Keratinocyte (primary cell): Measurements from ENCODE around the gene GPR137. TPM values are rescaled to one million over a fixed set of nuclear protein-coding genes. Genes with fewer than 3 reads are reported as not detected.
A peak's percentile ranks its signal among the peaks of the same experiment; 100 is the strongest.
"Not testable (repeated sequence)": the region's sequence is repeated elsewhere in the genome, so short reads cannot be mapped to it uniquely, and the experiment has no call there.

ENCODE experiments used
- DNase-seq: peaks from one replicate; pipeline ENCODE4 v3.0.0-alpha.2; 2011; ENCODE audit warnings: low read depth, missing footprints, low spot score
- FAIRE-seq: peaks from 2 replicates; lab custom pipeline; 2011; peaks lifted over from hg19 to GRCh38; lab: Jason Lieb, UNC
- H2AFZ ChIP-seq: 2 replicates; pipeline ENCODE4 v1.6.0; 2012; ENCODE audit warnings: low read length, control low read depth, inconsistent platforms; ENCODE audit not compliant: control insufficient read depth
- H3K27ac ChIP-seq: 2 replicates; pipeline ENCODE4 v1.5.1; 2011; ENCODE audit warnings: low read length; ENCODE audit not compliant: control insufficient read depth, insufficient read depth
- H3K27me3 ChIP-seq: 3 replicates; pipeline ENCODE4 v1.6.0; 2011; ENCODE audit warnings: low read length; ENCODE audit not compliant: control insufficient read depth, insufficient read depth; ENCODE audit errors: extremely low read depth
- H3K36me3 ChIP-seq, 2 experiments: 2 replicates in 1 of 2; 3 replicates in 1 of 2; pipeline ENCODE4 v1.5.1; 2011; ENCODE audit warnings: low read length in 2 of 2, mild to moderate bottlenecking in 1 of 2; ENCODE audit not compliant: control insufficient read depth in 2 of 2, insufficient read depth in 2 of 2; ENCODE audit errors: extremely low read depth in 1 of 2
- H3K4me1 ChIP-seq: 3 replicates; pipeline ENCODE4 v1.5.1; 2011; ENCODE audit warnings: low read length; ENCODE audit not compliant: control insufficient read depth, insufficient read depth; ENCODE audit errors: extremely low read depth
- H3K4me2 ChIP-seq: 3 replicates; pipeline ENCODE4 v1.6.0; 2011; ENCODE audit warnings: low read depth, low read length; ENCODE audit not compliant: control insufficient read depth, insufficient read depth; ENCODE audit errors: extremely low read depth
- H3K4me3 ChIP-seq, 3 experiments: fragments of 200-600 bp in 1 of 3; sonication (generic) in 1 of 3; 2 replicates in 2 of 3; 3 replicates in 1 of 3; pipeline ENCODE4 v1.5.1; 2011 to 2016; ENCODE audit warnings: low read length in 3 of 3, mild to moderate bottlenecking in 3 of 3, control low read depth in 2 of 3, inconsistent platforms in 1 of 3, low read depth in 1 of 3, mixed read lengths in 1 of 3, mixed run types in 1 of 3, moderate library complexity in 1 of 3; ENCODE audit not compliant: control insufficient read depth in 2 of 3, insufficient read depth in 2 of 3; ENCODE audit errors: extremely low read depth in 1 of 3
- H3K79me2 ChIP-seq: 2 replicates; pipeline ENCODE4 v1.6.0; 2012; ENCODE audit warnings: low read length; ENCODE audit not compliant: control insufficient read depth, insufficient read depth
- H3K9ac ChIP-seq: 3 replicates; pipeline ENCODE4 v1.6.0; 2011; ENCODE audit warnings: low read length; ENCODE audit not compliant: control insufficient read depth, insufficient read depth; ENCODE audit errors: extremely low read depth
- H3K9me1 ChIP-seq: 3 replicates; pipeline ENCODE4 v1.6.0; 2011; ENCODE audit warnings: low read length; ENCODE audit not compliant: control insufficient read depth, insufficient read depth; ENCODE audit errors: extremely low read depth
- H3K9me3 ChIP-seq: 2 replicates; pipeline ENCODE4 v1.5.1; 2012; ENCODE audit warnings: low read depth, low read length; ENCODE audit not compliant: control insufficient read depth
- H4K20me1 ChIP-seq: 3 replicates; pipeline ENCODE4 v1.6.0; 2011; ENCODE audit warnings: low read length; ENCODE audit not compliant: control insufficient read depth, insufficient read depth; ENCODE audit errors: extremely low read depth
- CTCF ChIP-seq, 3 experiments: IDR thresholded peaks in 1 of 3; conservative IDR thresholded peaks in 1 of 3; optimal IDR thresholded peaks in 1 of 3; 2 replicates in 2 of 3; 3 replicates in 1 of 3; pipeline versions ENCODE3 to v1.5.1; 2011; ENCODE audit warnings: low read length in 3 of 3, mild to moderate bottlenecking in 3 of 3, moderate library complexity in 2 of 3, control low read depth in 1 of 3, inconsistent platforms in 1 of 3; ENCODE audit not compliant: insufficient read depth in 2 of 3; ENCODE audit errors: extremely low read depth in 1 of 3
- EZH2 ChIP-seq: IDR thresholded peaks from one replicate; pipeline ENCODE4 v1.6.1; 2012; ENCODE audit warnings: inconsistent platforms, mild to moderate bottlenecking, low read length, moderate library complexity
- dilution Hi-C: fragments of 300-500 bp; cut with MboI; formaldehyde crosslinking; loops from one replicate; pipeline ENCODE4 v1.7.0; 2020; ENCODE audit warnings: low sequenced_read_pairs; ENCODE audit not compliant: extremely low pct_ligation_motif_present
- polyA plus RNA-seq, 5 experiments: library from polyadenylated mRNA; depleted of rRNA in 3 of 5; stranded (reverse) in 3 of 5; stranded (forward) in 1 of 5; unstranded in 1 of 5; fragments of >200 nt; gene quantifications; 1 replicate in 1 of 5; 2 replicates in 3 of 5; 3 replicates in 1 of 5; pipeline versions ENCODE4 v1.2.1 to v1.2.3, GENCODE V29; 2011 to 2012; ENCODE audit warnings: missing spikeins in 2 of 5, low read depth in 1 of 5, low replicate concordance in 1 of 5

Gene GPR137
- polyA plus RNA-seq, 1 donor (not counting 4 experiments of a cell fraction or from before 2014, with no cell fraction given), result 6.6 TPM

GRCh38 chr11:64314146-64314804 lies 28.6 kb downstream of the GPR137 start:
- Histone ChIP-seq H3K4me3 (no peak overlapping the region), H3K9me3 (no peaks in the 10 kb centered on the region), H3K79me2 (peaks cover 22% of the 10 kb centered on the region), H3K36me3 (peaks cover 13 to 22% of the 10 kb centered on the region in 2 experiments), H3K4me1 (peaks cover 33% of the 10 kb centered on the region), H3K27ac (no peak overlapping the region), H3K27me3 (no peaks in the 10 kb centered on the region), H4K20me1 (peaks cover 3% of the 10 kb centered on the region), H3K9ac (no peak overlapping the region), H2AFZ (no peak overlapping the region), H3K4me2 (no peak overlapping the region), H3K9me1 (no peaks in the 10 kb centered on the region)
- DNase-seq (no peak), FAIRE-seq (no peak)
- dilution Hi-C loops, result no loop called here
- TF ChIP-seq EZH2 (no peak), CTCF (optimal IDR thresholded peaks at IDR 0.05 in 1 of 3, IDR thresholded peaks at IDR 0.05 in 1 of 3, conservative IDR thresholded peaks at IDR 0.05 in 1 of 3; ENCODE audit: extremely low read depth in 1 of 3, insufficient read depth in 2 of 3, low read length in 3 of 3) (peak; percentile 3 to 21 (median 20))

- Histone ChIP-seq H3K27ac (no peak overlapping the region), H3K4me1 (peaks cover 37% of the 10 kb centered on the region), H3K4me3 (no peak overlapping the region), H3K9me1 (no peaks in the 10 kb centered on the region), H4K20me1 (peaks cover 3% of the 10 kb centered on the region), H3K9me3 (no peaks in the 10 kb centered on the region), H3K9ac (no peak overlapping the region), H3K27me3 (no peaks in the 10 kb centered on the region), H3K79me2 (peaks cover 27% of the 10 kb centered on the region), H3K4me2 (no peak overlapping the region), H2AFZ (no peak overlapping the region), H3K36me3 (peaks cover 13 to 26% of the 10 kb centered on the region in 2 experiments)
- no peak for TF ChIP-seq EZH2
- no peak for TF ChIP-seq CTCF (optimal IDR thresholded peaks at IDR 0.05 in 1 of 3, IDR thresholded peaks at IDR 0.05 in 1 of 3, conservative IDR thresholded peaks at IDR 0.05 in 1 of 3; ENCODE audit: extremely low read depth in 1 of 3, insufficient read depth in 2 of 3, low read length in 3 of 3)
- DNase-seq, result no peak
- dilution Hi-C loops, result no loop called here
- no peak for FAIRE-seq
Measured at GRCh38 chr11:64314805-64315561, 29.3 kb downstream of the GPR137 start.

GRCh38 chr11:64315667-64316526 lies 30.2 kb downstream of the GPR137 start:
- not testable (repeated sequence) for DNase-seq, H3K27ac ChIP-seq
- H3K79me2 ChIP-seq, result peaks cover 32% of the 10 kb centered on the region

More at GRCh38 chr11:64315667-64316526, 30.2 kb downstream of the GPR137 start:
- dilution Hi-C loops, H3K27me3 ChIP-seq, H3K9me1 ChIP-seq, H3K9me3 ChIP-seq, H2AFZ ChIP-seq, H4K20me1 ChIP-seq, FAIRE-seq: not testable (repeated sequence)
- H3K4me1 ChIP-seq, result peaks cover 42% of the 10 kb centered on the region
- peak overlapping the region; percentile 90 for H3K9ac ChIP-seq
- H3K4me2 ChIP-seq, result peak overlapping the region; percentile 64
- peaks cover 18 to 33% of the 10 kb centered on the region in 2 experiments for H3K36me3 ChIP-seq
- H3K4me3 ChIP-seq, result peak overlapping the region in 2 of 3 experiments; percentile 56 to 73
